Progenitor cell of endocrine pancreas (in vitro differentiated cells): Measurements from ENCODE around the gene NXPE3. TPM values are rescaled to one million over a fixed set of nuclear protein-coding genes. Genes with fewer than 3 reads are reported as not detected.

Experiments used
- DNase-seq: peaks from one replicate; pipeline ENCODE4 v3.0.0; 2021; ENCODE audit warnings: low spot score; ENCODE audit not compliant: unreplicated experiment
- H3K27ac Mint-ChIP-seq: 2 replicates; pipeline ENCODE4 v1.8.0; 2021; ENCODE audit warnings: mild to moderate bottlenecking, moderate library complexity, mixed read lengths
- H3K27me3 Mint-ChIP-seq: 2 replicates; pipeline ENCODE4 v1.8.0; 2021; ENCODE audit warnings: mixed read lengths
- H3K36me3 Mint-ChIP-seq: 2 replicates; pipeline ENCODE4 v1.8.0; 2022; ENCODE audit warnings: mixed read lengths; ENCODE audit not compliant: insufficient read depth
- H3K4me1 Mint-ChIP-seq: 2 replicates; pipeline ENCODE4 v1.8.0; 2021; ENCODE audit warnings: low read depth, mixed read lengths
- H3K4me3 Mint-ChIP-seq: 2 replicates; pipeline ENCODE4 v1.8.0; 2021; ENCODE audit warnings: low read depth, mild to moderate bottlenecking, moderate library complexity, mixed read lengths
- H3K9me3 Mint-ChIP-seq: 2 replicates; pipeline ENCODE4 v1.8.0; 2021; ENCODE audit warnings: low read depth, mixed read lengths
- CTCF ChIP-seq: fragments of 200-600 bp; sonication (generic); IDR thresholded peaks from one replicate; pipeline ENCODE4 v1.5.0; 2021; ENCODE audit warnings: antibody characterized with exemption, mild to moderate bottlenecking; ENCODE audit not compliant: unreplicated experiment
- total RNA-seq: library from RNA; stranded (reverse); gene quantifications from 2 replicates; pipeline ENCODE4 v1.2.1, GENCODE V29; 2021

Gene NXPE3
- total RNA-seq, 1 donor from 2014 or later = 6.4 TPM

DNA sequence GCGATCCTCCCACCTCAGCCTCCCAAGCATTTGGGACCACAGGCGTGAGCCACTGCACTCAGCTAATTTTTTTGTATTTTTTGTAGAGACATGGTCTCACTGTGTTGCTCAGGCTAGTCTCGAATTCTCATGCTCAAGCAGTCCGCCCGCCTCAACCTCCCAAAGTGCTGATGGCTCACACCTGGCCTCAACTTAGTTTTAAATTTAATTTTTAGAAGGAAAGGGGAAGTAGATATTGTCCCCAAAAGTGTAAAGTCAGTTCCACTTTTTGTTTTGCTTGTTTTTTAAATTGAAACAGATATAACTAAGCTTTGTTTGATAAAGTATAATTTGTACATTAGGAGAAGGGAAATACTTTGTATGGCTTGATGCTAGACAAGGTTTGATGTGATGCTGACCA, 39.0 kb downstream of the NXPE3 start:
- no peaks in the 10 kb centered on the region for H3K9me3 Mint-ChIP-seq
- DNase-seq = no peak
- H3K27me3 Mint-ChIP-seq = no peaks in the 10 kb centered on the region
- TF ChIP-seq CTCF = no peak
- H3K4me3 Mint-ChIP-seq = no peak overlapping the region
- peaks cover 9% of the 10 kb centered on the region for H3K36me3 Mint-ChIP-seq
- H3K4me1 Mint-ChIP-seq = peaks cover 21% of the 10 kb centered on the region
- no peak overlapping the region for H3K27ac Mint-ChIP-seq

DNA sequence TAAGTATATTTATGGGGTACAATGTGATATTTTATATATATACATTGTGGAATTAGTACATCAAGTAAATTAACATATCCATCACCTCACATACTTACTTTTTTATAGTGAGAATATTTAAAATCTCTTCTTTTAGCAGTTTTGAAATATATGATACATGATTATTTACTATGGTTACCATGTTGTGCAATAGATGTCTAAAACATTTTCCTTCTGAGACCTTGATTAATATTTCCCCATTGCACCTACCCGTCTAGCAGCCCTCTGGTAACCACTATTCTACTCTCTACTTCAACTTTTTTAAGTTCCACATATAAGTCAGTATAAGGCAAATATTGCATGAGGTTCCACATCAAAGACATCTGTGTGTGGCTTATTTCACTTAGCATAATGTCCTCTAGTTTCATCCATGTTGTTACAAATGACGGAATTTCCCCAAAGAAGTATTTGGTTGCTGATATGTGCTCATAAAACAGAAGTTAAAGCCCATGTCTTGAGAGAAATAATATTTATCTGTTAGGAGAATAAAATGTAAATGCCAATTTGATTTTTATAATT, 40.7 kb downstream of the NXPE3 start:
- no peak for DNase-seq
- no peaks in the 10 kb centered on the region for H3K27me3 Mint-ChIP-seq
- H3K4me1 Mint-ChIP-seq = peaks cover 12% of the 10 kb centered on the region
- H3K9me3 Mint-ChIP-seq = no peaks in the 10 kb centered on the region
- no peak overlapping the region for H3K27ac Mint-ChIP-seq
- H3K36me3 Mint-ChIP-seq = peaks cover 9% of the 10 kb centered on the region
- no peak overlapping the region for H3K4me3 Mint-ChIP-seq
- no peak for TF ChIP-seq CTCF

GRCh38 chr3:101821503-101821902, 42.5 kb downstream of the NXPE3 start:
- TF ChIP-seq CTCF = no peak
- Mint-ChIP-seq H3K36me3 (peaks cover 9% of the 10 kb centered on the region), H3K4me1 (peaks cover 3% of the 10 kb centered on the region), H3K4me3 (no peak overlapping the region), H3K9me3 (no peaks in the 10 kb centered on the region), H3K27me3 (no peaks in the 10 kb centered on the region), H3K27ac (no peak overlapping the region)
- DNase-seq = no peak

DNA sequence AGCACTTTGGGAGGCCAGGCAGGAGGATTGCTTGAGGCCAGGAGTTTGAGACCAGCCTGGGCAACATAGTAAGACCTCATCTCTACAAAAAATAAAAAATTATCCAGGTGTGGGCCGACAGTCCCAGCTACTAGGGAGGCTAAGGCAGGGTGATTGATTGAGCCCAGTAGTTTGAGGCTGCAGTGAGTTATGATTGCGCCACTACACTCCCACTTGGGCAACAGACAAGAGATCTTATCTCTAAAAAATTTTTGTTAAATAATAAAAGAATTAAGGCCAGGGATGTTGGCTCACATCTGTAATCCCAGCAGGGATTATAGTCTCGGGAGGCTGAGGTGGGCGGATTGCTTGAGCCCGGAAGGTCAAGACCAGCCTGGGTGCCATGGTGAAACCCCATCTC, 44.5 kb downstream of the NXPE3 start:
- Mint-ChIP-seq H3K4me1 (peaks cover 10% of the 10 kb centered on the region), H3K9me3 (no peaks in the 10 kb centered on the region), H3K27me3 (no peaks in the 10 kb centered on the region), H3K27ac (no peak overlapping the region), H3K4me3 (no peak overlapping the region), H3K36me3 (peaks cover 9% of the 10 kb centered on the region)
- DNase-seq = no peak
- no peak for TF ChIP-seq CTCF

DNA sequence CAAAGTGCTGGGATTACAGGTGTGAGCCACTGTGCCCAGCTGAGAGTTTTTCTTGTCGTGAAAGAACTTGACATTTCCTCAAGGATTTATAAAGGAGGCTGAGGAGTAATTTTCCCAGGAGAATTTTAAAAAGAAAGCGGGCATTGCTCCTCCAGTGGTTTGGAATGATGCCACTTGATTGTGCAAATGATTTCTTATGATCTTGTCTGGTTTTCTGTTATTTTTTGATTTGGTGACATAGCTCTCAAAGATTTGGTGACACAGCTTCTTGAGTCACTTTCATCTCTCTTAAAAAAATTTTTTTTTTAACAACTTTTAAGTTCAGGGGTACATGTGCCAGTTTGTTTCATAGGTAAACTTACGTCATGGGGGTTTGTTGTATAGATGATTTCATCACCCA, 45.7 kb downstream of the NXPE3 start:
- Mint-ChIP-seq H3K27ac (no peak overlapping the region), H3K4me3 (no peak overlapping the region), H3K9me3 (no peaks in the 10 kb centered on the region)

More for the DNA sequence above, 45.7 kb downstream of the NXPE3 start:
- Mint-ChIP-seq H3K4me1 (peaks cover 11% of the 10 kb centered on the region), H3K27me3 (peaks cover 6% of the 10 kb centered on the region), H3K36me3 (peaks cover 9% of the 10 kb centered on the region)
- TF ChIP-seq CTCF = no peak
- no peak for DNase-seq
